ENCODE data around the gene HBEGF. TPM values are rescaled to one million over a fixed set of nuclear protein-coding genes. Genes with fewer than 3 reads are reported as not detected.

HBEGF gene, protein sequence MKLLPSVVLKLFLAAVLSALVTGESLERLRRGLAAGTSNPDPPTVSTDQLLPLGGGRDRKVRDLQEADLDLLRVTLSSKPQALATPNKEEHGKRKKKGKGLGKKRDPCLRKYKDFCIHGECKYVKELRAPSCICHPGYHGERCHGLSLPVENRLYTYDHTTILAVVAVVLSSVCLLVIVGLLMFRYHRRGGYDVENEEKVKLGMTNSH
- total RNA-seq (ENCODE audit: unreplicated experiment) = 22.6 TPM
- long read RNA-seq, transcript HBEGF-201 (6 exons, 2,386 nt) = major isoform, 8 of 9 reads
- long read RNA-seq, partial matches to known transcripts = 0 of 9 reads
- long read RNA-seq, other reads (novel, unspliced or antisense) = 0 of 9 reads

DNA sequence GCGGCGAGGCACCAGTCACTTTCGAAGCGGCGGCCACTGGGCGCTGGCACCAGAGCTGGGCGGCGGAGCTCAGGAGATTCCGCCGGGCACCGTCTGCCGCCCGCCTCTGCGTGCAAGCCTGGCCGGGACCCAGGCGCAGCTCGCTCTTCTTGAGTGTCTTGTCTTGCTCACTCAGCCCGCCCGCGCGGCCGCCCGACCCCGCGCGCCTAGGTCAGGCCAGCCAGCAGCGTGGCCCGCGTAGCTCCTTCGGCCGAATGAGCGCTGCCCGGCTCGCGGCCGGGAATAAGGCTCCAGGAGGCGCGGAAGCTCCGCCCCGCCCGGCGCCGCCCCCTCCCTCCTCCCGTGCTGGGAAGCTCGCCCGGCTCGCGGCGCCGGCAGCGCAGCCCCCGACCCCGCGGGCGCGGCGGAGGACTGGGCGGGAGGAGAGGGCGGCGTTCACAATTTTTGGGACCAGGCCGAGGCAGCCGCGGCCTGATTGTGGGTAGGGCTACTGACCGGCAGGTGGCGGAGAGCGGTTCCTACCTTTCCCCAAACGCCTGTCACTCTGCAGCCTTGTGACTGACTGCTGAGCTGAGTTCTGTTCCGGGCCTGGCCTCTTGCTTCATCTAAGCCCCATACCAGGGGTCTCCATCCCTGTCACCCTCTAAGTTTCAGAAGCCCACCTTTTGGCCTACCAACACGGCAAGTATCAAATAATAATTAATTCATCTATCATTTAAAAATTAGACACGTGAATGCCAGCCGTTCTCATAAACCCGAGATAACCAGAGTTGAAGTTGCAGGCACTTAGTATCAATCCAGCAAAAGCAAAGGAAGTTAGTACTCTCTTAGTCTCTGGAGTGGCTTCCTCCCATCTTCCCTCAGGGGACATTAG, at the start of gene HBEGF:
Gene HBEGF, minus strand, starts transcription at position 256 of the 874 bp plus-strand sequence. CDS start 275 bp downstream, outside the sequence.
- Mint-ChIP-seq H3K36me3 (ENCODE audit: low read depth, unreplicated experiment) (peaks cover 9% of the 10 kb centered on the region), H3K4me1 (ENCODE audit: unreplicated experiment) (peaks cover 54% of the 10 kb centered on the region), H3K9me3 (ENCODE audit: unreplicated experiment) (no peaks in the 10 kb centered on the region), H3K4me3 (ENCODE audit: unreplicated experiment) (peak within 1 kb of the TSS; percentile 95), H3K27me3 (ENCODE audit: unreplicated experiment) (peaks cover 8% of the 10 kb centered on the region), H3K27ac (ENCODE audit: unreplicated experiment) (peak within 1 kb of the TSS; percentile 48)
- peak; percentile 81 for DNase-seq (ENCODE audit: low spot score)
- TF ChIP-seq CTCF (IDR thresholded peaks at IDR 0.05; ENCODE audit: unreplicated experiment) = peak; percentile 43

DNA sequence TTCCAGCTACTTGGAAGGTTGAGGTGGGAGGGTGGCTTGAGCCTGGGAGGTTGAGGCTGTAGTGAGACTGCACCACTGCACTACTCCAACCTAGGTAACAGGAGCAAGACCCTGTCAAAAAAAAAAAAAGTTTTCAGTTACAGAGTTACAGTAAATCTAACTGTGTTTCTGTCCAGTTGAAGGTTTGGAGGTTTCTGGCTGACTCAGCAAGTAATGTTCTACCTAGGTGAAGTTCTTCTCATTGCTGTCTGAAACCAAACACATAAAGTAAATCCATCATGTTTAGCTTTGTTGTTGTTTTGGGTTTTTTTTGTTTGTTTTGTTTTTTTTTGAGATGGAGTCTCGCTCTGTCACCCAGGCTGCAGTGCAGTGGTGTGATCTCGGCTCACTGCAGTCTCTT, 47.3 kb upstream of the HBEGF start:
- H3K27ac Mint-ChIP-seq (ENCODE audit: unreplicated experiment) = no peak overlapping the region
- H3K4me3 Mint-ChIP-seq (ENCODE audit: unreplicated experiment) = no peak overlapping the region
- H3K9me3 Mint-ChIP-seq (ENCODE audit: unreplicated experiment) = no peaks in the 10 kb centered on the region
- H3K4me1 Mint-ChIP-seq (ENCODE audit: unreplicated experiment) = no peaks in the 10 kb centered on the region
- H3K36me3 Mint-ChIP-seq (ENCODE audit: low read depth, unreplicated experiment) = no peaks in the 10 kb centered on the region
- no peak for TF ChIP-seq CTCF (IDR thresholded peaks at IDR 0.05; ENCODE audit: unreplicated experiment)
- DNase-seq (ENCODE audit: low spot score) = no peak
- no peaks in the 10 kb centered on the region for H3K27me3 Mint-ChIP-seq (ENCODE audit: unreplicated experiment)

GRCh38 chr5:140391732-140392131, 45.3 kb upstream of the HBEGF start:
- DNase-seq (ENCODE audit: low spot score) = no peak
- no peaks in the 10 kb centered on the region for H3K9me3 Mint-ChIP-seq (ENCODE audit: unreplicated experiment)
- no peak for TF ChIP-seq CTCF (IDR thresholded peaks at IDR 0.05; ENCODE audit: unreplicated experiment)
- H3K4me3 Mint-ChIP-seq (ENCODE audit: unreplicated experiment) = no peak overlapping the region
- no peaks in the 10 kb centered on the region for H3K36me3 Mint-ChIP-seq (ENCODE audit: low read depth, unreplicated experiment)
- H3K27ac Mint-ChIP-seq (ENCODE audit: unreplicated experiment) = no peak overlapping the region
- no peaks in the 10 kb centered on the region for H3K27me3 Mint-ChIP-seq (ENCODE audit: unreplicated experiment)
- H3K4me1 Mint-ChIP-seq (ENCODE audit: unreplicated experiment) = no peaks in the 10 kb centered on the region

GRCh38 chr5:140391312-140391711, 44.9 kb upstream of the HBEGF start:
- Mint-ChIP-seq H3K4me1 (ENCODE audit: unreplicated experiment) (no peaks in the 10 kb centered on the region), H3K27ac (ENCODE audit: unreplicated experiment) (no peak overlapping the region), H3K36me3 (ENCODE audit: low read depth, unreplicated experiment) (no peaks in the 10 kb centered on the region), H3K9me3 (ENCODE audit: unreplicated experiment) (no peaks in the 10 kb centered on the region), H3K27me3 (ENCODE audit: unreplicated experiment) (no peaks in the 10 kb centered on the region), H3K4me3 (ENCODE audit: unreplicated experiment) (no peak overlapping the region)
- no peak for TF ChIP-seq CTCF (IDR thresholded peaks at IDR 0.05; ENCODE audit: unreplicated experiment)
- no peak for DNase-seq (ENCODE audit: low spot score)

Data from endothelial cell (in vitro differentiated cells).